ENCODE results near the gene AQP11.

DNA sequence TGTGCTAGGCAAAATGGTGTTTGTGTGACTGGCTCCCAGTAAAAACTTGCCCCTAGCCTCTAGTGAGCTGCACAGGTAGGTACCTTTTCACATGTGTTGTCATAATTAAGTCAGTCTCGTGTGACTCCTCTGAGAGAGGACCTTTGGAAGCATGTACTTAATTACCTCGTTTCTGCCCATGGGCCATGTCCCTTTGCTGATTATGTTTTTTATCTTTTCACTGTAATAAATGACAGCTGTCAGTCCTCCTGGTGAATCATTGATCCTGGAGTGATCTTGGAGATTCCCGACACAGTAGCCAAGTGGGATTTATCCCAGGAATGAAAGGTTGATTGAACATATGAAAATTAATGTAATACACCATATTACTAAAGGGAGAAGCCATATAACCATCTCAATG, 60.4 kb downstream of the AQP11 start:
- no peak for TF ChIP-seq SMC3 (IDR thresholded peaks at IDR 0.05; ENCODE audit: low read depth, low read length)
- no peak for TF ChIP-seq POLR2AphosphoS5 (IDR thresholded peaks at IDR 0.05; ENCODE audit: low read depth, low read length)
- TF ChIP-seq, protein P1, sequence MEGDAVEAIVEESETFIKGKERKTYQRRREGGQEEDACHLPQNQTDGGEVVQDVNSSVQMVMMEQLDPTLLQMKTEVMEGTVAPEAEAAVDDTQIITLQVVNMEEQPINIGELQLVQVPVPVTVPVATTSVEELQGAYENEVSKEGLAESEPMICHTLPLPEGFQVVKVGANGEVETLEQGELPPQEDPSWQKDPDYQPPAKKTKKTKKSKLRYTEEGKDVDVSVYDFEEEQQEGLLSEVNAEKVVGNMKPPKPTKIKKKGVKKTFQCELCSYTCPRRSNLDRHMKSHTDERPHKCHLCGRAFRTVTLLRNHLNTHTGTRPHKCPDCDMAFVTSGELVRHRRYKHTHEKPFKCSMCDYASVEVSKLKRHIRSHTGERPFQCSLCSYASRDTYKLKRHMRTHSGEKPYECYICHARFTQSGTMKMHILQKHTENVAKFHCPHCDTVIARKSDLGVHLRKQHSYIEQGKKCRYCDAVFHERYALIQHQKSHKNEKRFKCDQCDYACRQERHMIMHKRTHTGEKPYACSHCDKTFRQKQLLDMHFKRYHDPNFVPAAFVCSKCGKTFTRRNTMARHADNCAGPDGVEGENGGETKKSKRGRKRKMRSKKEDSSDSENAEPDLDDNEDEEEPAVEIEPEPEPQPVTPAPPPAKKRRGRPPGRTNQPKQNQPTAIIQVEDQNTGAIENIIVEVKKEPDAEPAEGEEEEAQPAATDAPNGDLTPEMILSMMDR (IDR thresholded peaks at IDR 0.05), result no peak
- no peak for TF ChIP-seq RCOR1 (IDR thresholded peaks at IDR 0.05; ENCODE audit: low read length)
- no peak for TF ChIP-seq PBX3 (IDR thresholded peaks at IDR 0.05)
- TF ChIP-seq TAF1 (IDR thresholded peaks at IDR 0.05; ENCODE audit: borderline replicate concordance, low read depth, low read length), result no peak
- TF ChIP-seq, protein P2, sequence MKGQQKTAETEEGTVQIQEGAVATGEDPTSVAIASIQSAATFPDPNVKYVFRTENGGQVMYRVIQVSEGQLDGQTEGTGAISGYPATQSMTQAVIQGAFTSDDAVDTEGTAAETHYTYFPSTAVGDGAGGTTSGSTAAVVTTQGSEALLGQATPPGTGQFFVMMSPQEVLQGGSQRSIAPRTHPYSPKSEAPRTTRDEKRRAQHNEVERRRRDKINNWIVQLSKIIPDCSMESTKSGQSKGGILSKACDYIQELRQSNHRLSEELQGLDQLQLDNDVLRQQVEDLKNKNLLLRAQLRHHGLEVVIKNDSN (IDR thresholded peaks at IDR 0.05; ENCODE audit: borderline replicate concordance, low read depth), result no peak
- no peak for TF ChIP-seq MXI1 (IDR thresholded peaks at IDR 0.05; ENCODE audit: low read depth, low read length)
